Measurements from ENCODE around the gene TIGD6.
"Not testable (repeated sequence)": the region's sequence is repeated elsewhere in the genome, so short reads cannot be mapped to it uniquely, and the experiment has no call there.

TIGD6 gene

DNA sequence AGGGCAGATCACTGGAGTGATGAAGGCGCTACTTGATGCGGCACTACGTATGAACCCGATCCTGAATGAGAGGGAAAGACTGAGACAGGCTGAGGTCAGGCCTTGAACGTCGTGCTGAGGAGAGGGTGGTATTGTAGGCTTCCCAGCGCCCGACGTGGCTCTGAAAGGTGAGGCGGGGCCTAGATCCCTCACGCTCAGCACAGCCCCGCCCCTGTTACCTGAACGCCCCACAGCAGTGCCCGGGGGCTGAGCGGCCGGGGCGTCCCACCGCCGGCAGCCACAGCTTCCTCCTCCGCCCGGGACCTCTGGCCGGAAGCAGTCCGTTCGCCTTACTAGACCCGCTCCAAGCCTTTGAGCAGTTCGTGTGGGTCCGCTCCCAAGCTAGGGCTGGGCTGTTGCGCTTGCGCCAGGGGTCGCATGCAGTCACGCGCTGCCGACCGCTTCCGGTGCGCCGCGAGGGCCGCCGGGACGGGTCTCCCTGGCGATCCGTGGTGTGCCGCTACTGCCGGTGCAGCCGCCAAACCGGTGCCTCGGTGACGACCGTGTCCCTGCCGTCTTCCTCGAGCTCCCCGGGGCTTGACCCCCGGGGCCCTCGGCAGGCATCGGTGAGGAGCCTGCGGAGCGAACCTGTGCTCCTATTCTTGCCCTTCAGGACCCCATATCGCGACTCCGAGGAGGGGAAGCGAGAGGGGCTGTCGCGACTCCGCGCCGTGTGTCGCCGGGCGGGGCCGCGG lies at the start of gene TIGD6, which contains the start of gene HMGXB3:
TSS of gene TIGD6 (minus strand) at position 399 of the 734 bp plus-strand sequence. CDS start 4,306 bp downstream, outside the sequence.
TSS of gene HMGXB3 (plus strand) at position 484 of the 734 bp plus-strand sequence. CDS start 4,114 bp downstream, outside the sequence.
- DNase-seq, result peak; percentile 97

DNA sequence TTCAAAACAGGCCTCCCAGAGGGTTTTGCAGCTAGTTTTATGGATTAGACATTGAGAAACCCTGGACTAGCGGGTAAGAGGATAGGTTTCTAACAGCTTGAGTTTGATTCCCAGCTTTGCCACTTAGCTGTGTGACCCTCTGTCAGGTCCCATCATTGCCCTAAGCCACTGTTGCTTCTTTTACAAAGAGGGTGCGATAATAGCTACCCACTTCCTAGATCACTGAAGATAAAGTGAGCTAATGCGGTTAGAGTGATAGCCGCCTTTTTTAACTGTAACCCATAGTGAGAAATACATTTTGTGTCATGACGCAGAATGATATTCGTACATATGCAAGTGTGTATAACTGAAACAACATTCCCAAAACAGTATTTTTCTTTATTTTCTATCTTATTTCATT lies 45.6 kb upstream of the TIGD6 start:
- no peak for DNase-seq

DNA sequence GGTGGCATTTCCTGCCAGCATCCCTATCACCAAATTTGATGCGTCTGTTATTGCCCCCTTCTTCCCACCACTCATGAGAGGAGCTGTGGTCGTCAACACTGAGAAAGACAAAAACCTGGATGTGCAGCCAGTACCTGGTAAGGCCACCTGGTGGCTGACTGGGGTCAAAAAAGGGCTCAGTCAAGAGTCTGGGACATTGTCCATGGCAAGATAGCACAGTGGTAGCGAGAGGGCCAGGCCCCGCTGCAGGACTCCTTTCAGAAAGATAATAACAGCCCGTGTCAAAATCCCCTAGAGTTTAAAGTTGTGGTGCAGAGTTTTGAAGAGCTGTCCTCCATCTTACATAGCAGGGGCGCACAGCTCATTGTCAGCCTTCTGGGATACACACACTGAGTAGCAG lies 45.1 kb upstream of the TIGD6 start:
- DNase-seq, result no peak

DNA sequence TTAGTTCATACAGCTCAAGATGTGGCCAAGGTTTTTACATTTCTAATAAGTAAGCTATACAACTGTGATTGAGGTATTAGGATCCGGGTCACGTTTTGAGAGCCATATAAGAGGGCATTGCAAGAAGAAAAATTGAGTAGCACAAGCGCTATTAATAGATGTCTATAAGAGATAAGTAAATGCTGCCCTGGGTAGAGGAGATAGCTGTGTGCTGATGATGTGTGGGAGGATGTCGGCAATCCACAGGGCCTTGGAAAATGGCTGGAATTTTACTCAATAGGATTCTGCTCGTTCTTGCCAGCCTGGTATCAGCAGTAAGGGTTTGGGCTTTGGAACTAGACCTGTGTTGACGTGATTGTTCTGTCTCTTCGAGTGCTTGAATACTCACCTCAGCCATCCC lies 44.3 kb upstream of the TIGD6 start:
- no peak for DNase-seq

DNA sequence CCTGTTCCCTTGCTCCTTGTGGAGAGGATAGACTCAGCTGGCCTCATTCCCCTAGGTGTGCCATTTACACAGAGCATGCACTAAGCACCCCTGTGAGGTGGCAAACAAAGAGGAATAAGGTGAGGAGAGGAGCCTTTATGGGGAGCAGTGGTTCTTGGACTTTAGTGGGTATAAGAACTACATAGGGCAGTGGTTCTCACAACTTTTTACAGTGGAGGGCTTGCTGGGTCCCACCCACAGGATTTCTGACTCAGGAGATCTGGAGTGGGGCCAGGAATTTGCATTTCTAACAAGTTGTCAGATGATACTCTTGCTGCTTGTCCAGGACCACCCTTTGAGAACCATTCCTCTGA lies 43.9 kb upstream of the TIGD6 start:
- no peak for DNase-seq

DNA sequence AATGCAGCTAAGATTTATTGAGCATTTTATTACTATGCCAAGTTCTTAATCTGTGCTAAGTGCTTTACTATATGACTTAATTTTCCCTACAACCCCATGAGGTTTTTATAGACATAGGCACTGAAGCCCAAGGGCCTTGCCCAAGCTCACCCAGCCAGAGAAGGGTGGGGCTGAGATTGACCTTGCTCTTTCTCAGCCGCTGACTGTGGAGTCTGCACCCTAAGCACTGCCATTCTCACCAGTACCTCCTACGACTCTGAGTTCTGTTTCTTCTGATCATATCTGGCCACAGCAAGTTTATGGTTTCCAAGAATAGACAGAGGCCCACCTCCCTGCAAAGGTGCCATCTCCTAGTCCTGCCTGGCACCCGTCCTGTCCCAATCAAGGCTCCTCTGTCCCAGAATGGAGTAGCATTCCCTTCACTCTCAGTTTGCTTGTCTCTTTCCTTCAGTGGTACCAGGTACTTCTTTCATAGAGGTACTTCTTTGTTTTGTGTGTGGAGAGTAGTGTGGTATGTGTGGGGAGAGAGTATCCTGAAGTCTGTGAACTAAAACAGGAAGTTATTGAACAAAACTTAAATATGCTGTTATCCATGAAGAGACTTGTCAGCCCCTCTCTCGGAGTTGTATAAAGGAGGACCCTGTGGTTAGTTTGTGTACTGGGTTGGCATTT lies 43.3 kb upstream of the TIGD6 start:
- no peak for DNase-seq

DNA sequence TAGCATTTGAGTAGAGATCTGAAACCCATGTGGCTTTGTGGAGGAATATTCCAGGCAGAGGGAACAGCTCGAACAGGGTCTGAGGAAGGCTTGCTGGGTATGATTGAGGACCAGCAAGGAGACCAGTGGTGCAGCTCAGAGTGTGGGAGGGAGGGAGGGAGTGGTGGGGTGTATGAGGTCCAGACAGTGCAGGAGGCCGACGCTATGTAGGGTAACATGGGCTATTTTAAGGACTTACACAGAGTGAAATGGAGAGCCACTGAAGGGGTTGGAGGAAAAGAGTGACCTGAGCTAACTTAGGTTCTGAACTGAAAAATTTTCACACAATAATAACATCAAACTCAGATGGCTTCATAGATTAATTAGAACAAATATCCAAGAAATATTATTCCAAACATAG lies 42.0 kb upstream of the TIGD6 start:
- DNase-seq, result no peak

DNA sequence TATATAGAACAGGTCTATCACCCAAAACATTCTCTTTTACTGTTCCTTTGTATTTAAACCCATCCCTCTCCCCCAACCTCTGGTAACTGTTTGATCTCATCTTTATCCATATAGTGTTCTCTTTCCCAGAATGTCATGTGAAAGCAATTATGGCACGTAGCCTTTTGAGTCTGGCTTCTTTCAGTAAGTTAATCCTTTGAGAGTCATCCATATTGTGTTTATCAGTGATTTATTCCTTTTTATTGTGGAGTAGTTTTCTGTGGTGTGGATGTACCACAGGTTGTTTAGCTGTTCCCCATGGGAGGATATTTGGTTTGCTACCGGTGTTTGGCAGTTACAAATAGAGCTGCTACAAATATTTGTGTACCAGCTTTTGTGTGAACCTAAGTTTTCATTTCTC lies 38.1 kb upstream of the TIGD6 start:
- DNase-seq, result no peak

DNA sequence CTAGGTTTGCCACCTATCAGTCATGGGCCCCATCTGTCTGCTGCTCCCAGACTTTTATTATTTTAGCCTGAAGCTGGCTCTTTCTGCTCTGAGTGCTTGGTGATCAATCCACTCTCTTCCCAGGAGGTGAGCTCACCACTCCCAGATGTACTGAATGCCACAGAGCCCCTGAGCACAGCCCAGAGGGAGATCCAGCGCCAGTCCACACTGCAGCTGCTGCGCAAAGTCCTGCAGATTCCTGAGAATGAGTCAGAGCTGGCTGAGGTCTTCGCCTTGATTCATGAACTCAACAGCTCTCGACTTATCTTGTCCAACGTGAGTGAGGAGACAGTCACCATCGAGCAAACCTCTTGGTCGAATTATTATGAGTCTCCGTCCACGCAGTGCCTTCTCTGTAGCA lies 36.1 kb upstream of the TIGD6 start:
- peak; percentile 5 for DNase-seq

DNA sequence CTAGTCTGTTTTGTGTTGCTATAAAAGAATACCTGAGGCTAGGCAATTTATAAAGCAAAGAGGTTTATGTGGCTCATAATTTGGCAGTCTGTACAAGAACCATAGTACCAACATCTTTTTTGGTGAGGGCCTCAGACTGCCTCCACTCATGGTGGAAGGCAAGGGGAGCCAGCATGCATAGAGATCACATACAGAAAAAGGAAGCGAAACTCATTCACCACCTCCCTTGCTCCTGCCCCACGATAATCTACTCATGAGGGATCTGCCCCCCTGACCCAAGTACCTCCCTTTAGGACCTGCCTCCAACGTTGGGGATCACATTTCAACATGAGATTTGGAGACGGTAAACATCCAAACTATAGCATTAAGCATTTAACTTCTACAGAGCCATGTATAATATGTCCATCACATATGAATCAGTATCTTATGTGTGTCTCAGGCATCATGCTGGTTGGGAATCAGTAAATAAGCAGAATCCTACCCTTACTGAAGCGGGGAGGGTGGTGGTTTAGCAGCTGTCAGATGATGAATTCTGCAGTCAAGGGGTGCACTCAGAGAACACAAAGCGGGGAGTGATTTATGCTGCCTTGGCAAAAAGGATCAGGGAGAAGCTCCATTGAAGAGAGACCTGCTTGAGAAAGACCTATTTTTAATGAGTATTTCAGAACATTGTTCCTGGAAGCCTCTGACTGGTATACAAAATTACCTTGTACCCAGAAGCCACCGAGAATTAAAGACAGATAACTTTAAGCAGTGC lies 34.9 kb upstream of the TIGD6 start:
- DNase-seq, result no peak

DNA sequence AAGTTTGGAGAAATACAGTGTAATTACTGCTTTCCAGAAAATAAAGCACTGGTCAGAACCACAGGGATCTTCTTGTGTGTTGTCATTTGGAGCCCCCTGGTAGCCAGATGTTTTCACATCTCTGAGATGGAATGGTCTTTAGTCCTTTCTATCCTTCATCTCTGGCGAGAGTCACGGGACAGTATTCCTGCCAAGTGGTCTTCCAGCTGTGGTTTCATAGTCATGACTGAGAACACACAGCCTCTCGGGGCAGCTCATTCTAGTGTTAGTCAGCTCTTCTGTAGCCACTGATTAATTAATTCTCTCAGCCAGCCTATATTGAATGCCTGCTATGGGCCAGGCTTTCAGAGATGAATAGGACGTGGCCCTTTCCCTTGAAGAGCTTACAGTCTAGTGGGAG lies 34.2 kb upstream of the TIGD6 start:
- DNase-seq, result no peak

DNA sequence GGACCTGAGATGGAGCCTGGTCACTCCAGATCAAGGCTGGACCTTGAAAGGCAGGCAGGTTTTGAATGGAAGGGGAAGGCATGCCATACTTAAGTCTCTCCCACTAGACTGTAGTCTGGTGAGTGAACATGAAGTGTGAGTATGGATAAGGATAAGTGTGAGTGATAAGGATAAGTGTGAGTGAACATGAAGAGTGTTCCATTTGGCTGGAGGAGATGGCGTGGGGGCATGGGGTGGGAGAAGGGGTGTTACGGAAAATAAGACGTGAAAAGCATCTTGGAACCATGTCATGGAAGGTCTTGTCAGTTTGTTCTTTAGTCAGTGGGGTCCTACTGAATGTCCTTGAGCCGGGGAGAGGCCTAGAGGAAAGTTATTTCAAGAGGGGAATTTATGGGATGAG lies 32.9 kb upstream of the TIGD6 start:
- no peak for DNase-seq

DNA sequence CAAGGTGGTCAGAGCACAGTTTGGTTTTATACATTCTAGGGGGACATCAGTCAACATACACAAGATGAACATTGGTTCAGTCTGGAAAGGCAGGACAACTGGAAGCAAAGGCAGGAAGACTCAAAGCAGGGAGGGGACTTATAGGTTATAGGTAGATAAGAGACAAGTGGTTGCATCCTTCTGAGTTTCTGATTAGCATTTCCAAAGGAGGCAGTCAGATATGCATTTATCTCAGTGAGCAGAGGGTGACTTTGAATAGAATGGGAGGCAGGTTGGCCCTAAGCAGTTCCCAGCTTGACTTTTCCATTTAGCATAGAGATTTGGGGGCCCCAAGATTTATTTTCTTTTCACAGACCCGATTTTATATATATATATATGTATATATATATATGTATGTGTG lies 27.6 kb upstream of the TIGD6 start:
- not testable (repeated sequence) for DNase-seq

DNA sequence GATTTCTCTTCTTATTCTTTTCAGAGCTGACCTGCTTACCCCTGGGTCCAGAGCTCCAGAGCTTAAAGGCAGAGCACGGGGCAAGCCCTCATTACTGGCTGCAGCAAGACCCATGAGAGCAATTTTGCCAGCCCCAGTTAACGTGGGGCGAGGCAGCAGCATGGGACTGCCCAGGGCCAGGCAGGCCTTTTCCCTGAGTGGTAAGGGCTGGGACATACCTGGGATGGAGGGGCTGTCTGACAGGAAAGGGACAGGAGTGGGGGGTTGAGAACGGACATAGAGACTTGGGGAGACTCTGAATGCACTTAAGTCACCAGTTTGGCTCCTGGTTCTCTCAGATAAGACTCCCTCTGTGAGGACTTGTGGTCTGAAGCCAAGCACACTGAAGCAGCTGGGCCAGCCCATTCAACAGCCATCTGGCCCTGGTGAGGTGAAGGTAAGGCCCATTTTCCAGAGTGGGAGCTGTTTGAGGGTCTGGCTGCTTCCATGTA lies 26.3 kb upstream of the TIGD6 start:
- DNase-seq, result no peak

DNA sequence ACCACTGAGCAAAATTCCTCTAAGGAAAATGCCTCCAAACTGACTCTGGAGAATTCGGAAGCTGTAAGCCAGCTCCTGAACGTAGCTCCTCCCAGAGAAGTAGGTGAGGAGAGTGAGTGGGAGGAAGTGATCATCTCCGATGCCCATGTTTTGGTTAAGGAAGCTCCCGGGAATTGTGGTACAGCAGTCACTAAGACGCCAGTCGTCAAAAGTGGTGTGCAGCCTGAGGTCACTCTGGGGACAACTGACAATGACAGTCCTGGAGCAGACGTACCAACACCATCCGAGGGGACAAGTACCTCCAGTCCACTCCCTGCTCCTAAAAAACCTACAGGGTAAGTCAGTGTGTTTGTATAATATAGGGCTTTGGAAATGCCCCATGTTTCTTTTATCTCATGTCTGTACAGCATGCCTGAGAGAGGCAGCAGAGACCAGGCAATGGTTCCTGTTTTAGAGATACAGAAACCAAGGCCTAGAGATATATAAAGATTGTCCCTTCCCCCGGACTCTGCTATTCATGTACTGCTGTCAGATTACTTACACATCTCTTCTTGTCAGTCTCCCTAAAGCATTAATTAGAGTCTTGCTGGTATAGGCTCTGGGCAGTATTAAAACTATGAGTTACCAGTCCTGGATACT lies 24.0 kb upstream of the TIGD6 start:
- no peak for DNase-seq

DNA sequence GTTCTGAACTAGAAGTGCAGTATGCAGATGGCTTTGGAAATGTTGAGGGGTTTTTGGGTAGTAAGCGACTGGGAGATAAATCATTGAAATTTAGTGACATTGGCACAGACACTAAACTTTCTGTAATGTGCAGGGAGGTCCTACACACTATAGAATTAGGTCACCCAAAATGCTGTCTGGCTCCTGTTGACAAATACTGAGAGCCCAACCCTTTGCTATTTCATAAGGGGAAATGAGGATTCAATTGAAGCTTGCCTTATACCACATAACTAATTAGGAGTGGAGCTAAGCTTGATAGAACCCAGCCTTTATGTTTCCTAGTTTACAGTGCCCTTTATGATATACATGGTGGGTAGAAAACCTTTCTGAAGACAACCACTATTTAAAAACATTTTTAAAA lies 22.7 kb upstream of the TIGD6 start:
- no peak for DNase-seq

DNA sequence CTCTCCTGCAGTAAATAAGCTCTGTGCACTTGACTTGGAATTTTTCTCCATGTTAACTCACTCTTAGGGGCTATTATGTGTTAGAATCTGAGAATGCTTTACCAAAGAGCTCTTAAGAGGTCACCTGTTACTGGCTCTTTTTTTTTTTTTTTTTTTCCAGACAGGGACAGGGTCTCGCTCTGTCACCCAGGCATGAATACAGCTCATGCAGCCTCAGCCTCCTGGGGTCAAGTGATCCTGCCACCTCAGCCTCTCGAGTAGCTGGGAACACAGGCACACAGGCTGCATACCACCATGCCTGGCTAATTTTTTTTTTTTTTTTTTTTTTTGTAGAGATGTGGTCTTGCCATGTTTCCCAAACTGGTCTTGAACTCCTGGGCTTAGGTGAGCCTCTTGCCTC lies 22.2 kb upstream of the TIGD6 start:
- no peak for DNase-seq

DNA sequence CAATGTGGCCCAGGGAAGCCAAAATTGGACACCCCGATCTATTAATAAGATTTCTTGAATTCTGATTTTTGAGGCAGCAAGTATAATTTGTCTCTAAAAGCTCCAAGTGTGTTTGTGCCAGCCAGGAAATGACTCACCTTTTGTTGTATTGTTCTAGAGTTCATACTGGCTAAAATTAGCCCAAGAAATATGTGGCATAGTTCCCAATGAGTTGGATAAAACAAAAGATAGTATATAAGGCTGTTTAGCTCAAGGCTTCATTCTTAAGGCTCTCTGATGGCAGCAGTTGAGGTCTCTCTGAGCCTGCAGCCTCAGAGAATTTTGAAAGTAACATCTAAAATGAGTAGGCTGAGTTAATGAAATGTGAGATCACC lies 21.7 kb upstream of the TIGD6 start:
- no peak for DNase-seq

DNA sequence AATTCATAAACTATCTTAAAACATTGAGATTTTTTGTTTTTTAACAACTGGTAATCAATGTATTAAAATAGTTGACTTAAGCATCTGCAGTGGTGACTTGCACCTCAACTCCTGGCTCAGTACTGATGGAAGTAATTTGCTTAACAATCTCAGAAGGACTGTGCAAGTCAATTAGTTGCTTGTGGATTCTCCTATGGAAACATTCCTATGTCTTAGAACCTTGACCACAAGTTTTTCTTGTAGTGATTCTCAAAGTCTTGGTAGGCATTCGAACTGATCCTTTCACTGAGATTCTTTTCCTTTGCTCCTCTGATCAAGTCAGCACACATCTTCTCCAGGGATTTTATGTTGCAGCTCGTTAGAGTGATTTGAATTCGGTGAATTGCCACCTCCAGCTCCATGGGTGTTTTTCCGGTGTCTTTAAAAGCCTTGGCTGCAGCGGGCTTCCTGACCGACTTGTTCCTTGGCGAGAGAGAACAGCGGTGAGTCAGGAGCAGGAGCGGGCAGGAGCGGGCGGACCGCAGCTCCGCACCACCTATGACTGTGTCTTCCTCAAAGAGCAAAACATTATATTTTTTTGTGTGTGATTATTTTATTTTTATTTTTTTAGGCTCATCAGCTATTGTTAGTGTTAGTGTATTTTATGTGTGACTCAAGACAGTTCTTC lies 21.2 kb upstream of the TIGD6 start:
- DNase-seq, result no peak

DNA sequence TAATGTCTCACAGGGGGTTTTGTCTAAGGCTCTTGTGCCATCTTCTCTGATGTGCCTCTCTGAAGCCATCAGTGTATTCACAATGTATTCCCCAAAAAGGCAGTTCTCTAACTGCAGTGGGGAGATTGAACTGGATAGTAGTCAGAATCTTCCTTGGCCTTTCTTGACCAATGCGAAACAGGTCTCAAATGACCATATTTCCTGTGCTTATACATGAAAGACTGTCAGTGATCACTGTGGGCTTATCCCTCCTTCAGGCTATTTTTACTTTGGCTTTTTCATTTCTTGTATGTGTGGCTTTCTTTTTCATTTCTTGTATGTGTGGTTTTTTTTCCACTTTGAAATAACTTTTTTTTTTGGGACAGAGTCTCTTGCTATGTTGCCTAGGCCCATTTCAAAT lies 19.8 kb upstream of the TIGD6 start:
- DNase-seq, result no peak

DNA sequence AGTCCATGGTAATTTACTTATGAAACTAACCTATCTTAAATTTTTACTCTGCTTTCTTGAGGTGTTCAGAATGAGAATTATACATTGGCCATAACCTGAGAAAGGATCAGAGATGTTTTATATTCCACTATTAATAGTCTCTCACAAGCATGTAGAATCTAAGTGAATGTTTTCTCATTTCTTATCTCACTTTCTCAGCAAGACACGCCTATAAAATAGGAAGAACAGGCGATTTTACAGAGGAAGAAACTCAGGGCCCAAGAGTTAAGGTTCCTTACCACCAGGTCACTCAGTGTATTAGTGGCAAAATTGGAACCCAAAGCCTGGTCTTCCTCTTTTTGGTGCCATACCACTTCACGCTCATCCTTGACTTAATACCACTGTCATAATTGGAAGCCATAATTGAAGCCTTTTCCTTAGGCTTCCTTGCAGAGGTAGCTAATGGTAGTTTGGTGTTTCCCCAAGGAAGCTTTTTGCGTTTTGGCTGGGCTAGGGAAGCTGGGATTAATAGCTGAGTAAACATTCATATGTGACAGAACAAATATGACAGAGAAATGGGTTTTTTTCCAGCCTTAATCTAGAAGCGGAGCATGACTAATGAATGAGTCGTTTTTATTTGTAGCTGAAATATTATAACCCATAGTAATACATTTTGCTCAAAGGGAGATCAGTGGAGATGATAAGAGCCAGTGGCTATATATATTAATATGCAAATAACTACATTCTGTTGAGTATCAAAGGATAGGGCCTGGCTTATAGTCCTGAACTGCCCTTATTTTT lies 17.0 kb upstream of the TIGD6 start:
- no peak for DNase-seq

DNA sequence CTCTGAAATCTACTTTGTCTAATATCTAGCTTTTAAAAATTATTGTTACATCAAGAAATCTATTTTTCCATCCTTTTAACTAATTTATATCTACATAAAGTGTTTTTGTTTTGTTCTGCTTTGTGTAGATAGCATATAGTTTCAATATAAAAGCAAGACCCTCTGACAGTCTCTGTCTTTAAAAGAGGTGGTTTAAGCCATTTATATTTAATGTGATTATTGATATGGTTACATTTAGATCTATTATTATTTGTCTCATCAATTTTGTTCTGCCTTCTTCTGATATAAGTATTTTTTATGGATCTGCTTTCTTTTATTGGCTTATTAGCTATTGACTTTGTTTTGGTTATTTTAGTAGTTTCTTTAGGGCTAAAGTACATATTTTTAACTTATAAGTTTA lies 16.1 kb upstream of the TIGD6 start:
- no peak for DNase-seq

Measured in eye (tissue), 1 donor.